Measurements from ENCODE around the gene BSDC1.

The BSDC1 gene

GRCh38 chr1:32393832-32394140, 455 bp downstream of the BSDC1 start:
- DNase-seq (ENCODE audit: low read depth in 2 of 2), result peak in 1 of 2 donors; percentile 32

GRCh38 chr1:32393136-32393535, 1.1 kb downstream of the BSDC1 start:
- no peak for DNase-seq (ENCODE audit: low read depth in 2 of 2)

GRCh38 chr1:32392325-32392724, 1.9 kb downstream of the BSDC1 start:
- DNase-seq (ENCODE audit: low read depth in 2 of 2), result no peak

DNA sequence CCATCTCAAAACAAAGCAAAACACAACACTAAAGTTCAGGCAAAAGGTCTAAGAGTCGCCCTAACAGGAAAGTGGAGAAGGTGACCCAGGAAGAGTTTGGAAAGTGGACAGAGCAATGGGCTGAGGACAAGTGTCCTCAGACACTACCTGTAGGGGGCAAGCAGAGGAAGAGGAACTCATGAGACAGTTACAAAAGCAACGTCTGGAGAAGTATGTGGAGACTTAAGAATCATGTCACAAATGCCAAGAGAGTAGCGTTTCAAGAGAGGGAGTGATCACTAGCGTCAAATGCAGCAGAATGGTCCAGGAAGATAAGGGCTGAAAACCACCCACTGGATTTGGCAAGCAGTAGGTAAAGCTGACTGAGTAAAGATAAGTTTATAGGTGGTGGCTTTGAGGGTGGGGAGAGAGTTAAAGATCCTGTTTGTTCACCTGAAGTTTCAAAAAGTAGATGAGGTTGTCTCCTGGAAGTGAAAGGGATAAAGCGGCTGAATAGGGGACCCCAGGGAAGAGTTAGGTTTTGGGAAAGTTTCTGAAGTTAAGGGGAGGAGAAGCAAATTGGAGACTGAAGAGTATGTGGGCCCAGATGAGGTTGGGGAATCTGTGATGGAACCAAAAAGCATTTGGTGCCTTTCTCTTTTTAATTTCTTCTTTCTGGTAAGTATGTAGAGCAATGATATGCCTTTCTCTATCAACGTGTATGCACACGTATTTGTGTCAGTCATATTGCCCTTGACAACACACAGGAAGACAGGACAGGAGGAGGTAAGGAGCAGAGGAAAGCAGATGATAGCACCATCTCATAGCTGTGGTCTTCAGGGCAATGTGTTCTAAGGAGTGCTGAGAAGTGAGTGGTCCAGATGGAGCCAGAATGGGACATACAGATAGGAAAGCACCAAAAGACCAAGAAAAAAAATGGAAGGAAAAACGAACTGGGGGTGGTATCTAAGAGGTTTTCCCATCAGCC, 3.1 kb downstream of the BSDC1 start:
- no peak for DNase-seq (ENCODE audit: low read depth in 2 of 2)

DNA sequence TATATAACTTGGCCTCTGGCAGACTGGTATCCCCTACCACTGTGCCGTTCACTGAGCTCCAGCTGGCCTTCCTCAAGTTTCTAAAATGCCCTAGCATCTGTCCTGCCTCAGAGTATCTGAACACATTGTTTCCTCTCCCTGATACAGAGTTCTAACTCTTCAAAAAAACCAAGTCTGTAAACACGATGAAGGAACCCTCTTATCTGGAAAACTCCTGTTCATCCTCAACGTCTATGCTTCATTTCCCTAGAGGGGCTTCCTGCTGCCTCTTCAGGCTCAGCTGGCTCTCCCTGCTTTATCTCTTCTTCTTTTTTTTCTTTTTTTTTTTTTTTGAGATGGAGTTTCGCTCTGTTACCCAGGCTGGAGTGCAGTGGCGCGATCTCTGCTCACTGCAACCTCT, 5.6 kb downstream of the BSDC1 start:
- no peak for DNase-seq (ENCODE audit: low read depth in 2 of 2)

- DNase-seq (ENCODE audit: low read depth in 2 of 2), result no peak
Measured at GRCh38 chr1:32386676-32387392, 7.4 kb downstream of the BSDC1 start.

- no peak for DNase-seq (ENCODE audit: low read depth in 2 of 2)
Measured at GRCh38 chr1:32380057-32380456, 14.2 kb downstream of the BSDC1 start.

GRCh38 chr1:32377541-32378220, 16.6 kb downstream of the BSDC1 start:
- DNase-seq (ENCODE audit: low read depth in 2 of 2), result no peak

DNA sequence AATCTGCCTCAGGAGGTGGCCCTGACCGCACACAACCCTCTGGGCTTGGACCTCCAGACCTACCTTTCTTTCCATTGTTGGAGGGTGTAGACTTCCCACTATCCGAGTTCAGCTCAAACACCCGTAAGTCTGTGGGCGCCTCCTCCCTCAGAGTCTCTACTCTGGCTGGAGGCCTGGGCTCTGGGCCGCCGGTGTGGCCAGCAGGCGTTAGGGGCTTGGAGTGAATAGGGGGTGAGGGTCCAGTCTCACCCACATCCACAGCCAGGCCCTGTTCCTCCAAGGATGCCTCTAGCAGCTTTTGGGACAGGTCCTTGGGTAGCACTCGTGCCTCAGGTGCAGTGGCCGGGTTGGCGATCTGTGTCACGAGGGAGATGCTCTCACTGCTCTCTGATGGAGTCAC, 18.0 kb downstream of the BSDC1 start:
- no peak for DNase-seq (ENCODE audit: low read depth in 2 of 2)

DNA sequence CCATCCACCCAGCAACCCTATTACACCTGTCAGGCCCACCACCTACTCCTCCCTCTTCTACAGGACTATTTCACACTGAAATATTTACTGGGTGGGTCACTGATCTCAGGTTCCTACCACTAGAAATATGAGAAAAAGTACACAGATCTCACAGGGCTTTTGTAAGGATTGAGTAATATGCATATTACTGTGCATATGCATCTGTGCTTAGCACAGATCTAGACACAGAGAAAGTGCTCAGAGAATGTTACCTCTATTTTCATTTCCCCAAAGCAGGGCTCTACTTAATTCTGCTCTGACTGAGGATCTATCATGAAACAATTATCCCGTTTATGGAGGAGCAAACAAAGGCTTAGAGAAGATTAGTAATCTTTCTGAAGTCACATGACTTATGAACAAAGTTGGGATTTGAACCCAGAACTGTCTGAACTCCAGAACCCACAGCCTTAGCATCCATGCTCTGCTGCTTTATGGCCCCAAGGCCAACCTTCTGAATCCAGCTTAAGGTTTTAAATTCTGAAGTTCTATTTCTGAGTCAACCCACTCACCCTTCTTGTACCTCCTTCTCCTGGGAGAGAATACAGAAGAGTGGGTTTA, 20.1 kb downstream of the BSDC1 start:
- no peak for DNase-seq (ENCODE audit: low read depth in 2 of 2)

- DNase-seq (ENCODE audit: low read depth in 2 of 2), result no peak
Measured at GRCh38 chr1:32372149-32372756, 22.0 kb downstream of the BSDC1 start.

DNA sequence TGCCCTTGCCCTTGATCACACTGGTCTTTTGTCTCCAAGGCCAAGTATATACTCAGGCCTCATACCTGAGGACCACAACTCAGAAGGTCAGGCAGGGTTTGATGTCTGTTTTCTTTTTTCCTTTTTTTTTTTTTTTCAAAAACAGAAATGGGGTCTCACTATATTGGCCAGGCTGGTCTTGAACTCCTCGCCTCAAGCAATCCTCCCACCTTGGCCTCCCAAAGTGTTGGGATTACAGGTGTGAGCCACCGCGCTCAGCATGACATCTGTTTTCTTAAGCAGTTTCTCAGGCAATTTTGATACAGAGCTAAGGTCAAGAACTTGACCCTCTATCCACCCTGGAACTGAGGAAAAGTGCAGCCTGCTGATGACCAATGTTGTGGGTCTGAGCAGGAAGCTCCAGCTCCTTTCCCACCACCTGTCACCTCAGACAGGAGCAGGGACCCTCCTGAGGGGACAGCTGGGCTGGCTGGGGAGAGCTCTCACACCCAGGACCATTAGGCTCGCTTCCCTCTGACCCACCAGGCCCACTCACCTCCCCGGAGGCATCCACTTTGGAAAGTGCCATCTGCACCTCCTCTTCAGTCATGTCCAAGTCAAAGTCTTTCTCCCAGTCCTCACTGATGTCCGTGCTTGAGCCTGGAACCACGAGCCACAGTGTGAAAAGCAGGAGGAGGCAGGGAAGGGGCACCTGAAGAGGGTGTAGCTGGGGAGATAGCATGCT, 26.2 kb downstream of the BSDC1 start:
- no peak for DNase-seq (ENCODE audit: low read depth in 2 of 2)

DNA sequence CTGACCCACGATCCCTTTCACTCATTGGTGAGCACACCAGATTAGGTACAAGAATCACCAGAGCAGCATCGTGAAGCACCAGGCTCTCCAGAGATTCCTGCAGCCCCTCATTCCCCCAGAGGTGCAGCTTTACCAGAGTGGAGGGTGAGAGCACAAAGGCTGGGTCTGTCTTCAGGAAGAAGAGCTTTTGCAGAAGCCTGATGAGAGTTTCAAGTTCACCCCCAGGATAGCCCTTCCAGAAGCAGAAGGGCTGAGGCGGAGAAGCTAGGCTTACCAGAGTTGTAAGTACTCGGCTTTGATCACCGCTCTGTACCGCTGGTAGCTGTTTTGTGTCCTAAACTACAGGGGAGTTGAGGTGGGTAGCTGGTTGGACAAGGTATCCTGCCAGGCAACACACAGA, 28.8 kb downstream of the BSDC1 start:
- no peak for DNase-seq (ENCODE audit: low read depth in 2 of 2)

DNA sequence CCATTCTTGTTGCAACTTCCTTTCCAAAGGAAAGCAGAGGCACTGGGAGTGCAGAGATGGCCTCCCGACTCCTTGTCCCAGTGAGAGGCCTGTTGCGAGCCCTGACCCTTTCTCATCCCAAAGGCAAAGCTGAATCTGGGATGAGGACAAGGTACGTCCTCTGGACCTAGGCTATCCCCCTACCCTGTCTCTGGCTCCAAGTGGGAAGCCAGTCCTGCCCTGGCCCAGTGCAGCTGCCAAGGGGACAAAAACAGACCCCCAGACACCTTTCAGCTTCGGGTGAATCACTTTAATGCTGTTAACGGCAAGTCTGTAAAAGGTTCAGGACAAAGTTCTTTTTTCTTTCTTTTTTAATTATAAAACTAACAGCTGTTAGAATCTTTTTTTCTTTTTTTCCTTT, 29.4 kb downstream of the BSDC1 start:
- no peak for DNase-seq (ENCODE audit: low read depth in 2 of 2)

GRCh38 chr1:32363713-32364112, 30.5 kb downstream of the BSDC1 start:
- DNase-seq (ENCODE audit: low read depth in 2 of 2), result no peak

GRCh38 chr1:32362474-32363313, 31.5 kb downstream of the BSDC1 start, which contains the start of the genes FAM229A and TSSK3:
TSS of gene FAM229A (minus strand) at chr1:32362485. CDS start at chr1:32362091, 394 bp downstream.
TSS of gene TSSK3 (plus strand) at chr1:32362539. CDS start at chr1:32362702, 163 bp downstream.
- DNase-seq (ENCODE audit: low read depth in 2 of 2), result no peak

GRCh38 chr1:32361674-32362473, 32.4 kb downstream of the BSDC1 start:
- DNase-seq (ENCODE audit: low read depth in 2 of 2), result peak in 1 of 2 donors; percentile 38

DNA sequence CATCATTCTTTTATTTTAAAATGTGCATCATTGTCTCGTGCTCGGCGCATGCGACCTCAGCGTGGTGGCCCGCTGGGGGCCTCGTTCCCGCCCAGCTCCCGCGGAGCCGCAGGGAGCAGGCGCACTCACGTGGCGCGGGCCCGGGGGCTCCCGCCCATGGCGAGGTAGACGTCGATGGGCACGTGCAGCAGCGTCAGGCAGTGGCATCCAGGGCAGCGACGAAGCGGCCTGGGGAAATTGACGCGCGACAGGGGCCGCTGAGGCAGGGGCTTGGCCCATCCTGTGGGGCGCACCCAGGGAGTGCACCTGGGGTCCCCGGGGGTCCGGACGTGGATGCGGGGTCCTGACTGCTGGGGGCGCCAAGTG, 33.0 kb downstream of the BSDC1 start:
- no peak for DNase-seq (ENCODE audit: low read depth in 2 of 2)

DNA sequence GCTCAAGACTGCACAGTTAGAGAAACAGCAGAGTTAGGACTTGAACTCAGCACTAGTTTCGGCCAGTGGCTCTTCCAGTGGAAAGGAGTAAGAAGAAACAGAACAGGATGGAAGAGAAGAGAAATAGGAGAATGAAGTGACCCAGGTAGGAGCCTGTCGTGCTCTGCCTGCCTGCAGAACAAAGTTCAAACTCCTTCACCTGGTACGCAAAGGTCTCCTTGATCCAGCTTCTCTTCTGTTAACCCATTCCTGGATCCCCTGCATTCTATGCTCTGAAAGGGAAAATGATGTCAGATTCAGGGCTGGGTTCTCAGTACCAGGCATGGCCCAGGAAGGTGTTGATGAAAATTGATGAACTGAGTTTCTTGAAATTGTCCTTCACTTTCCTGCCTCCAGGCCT, 35.8 kb downstream of the BSDC1 start:
- no peak for DNase-seq (ENCODE audit: low read depth in 2 of 2)

Measured in stimulated activated CD4-positive, alpha-beta T cell treated with anti-CD3 and anti-CD28 coated beads, Interleukin-1b, Interleukin-23, amount 100 ng/mL, for 4 hours (primary cell).